ENCODE results near the gene TK1. TPM values are rescaled to one million over a fixed set of nuclear protein-coding genes. Genes with fewer than 3 reads are reported as not detected.

Gene TK1
- total and polyA plus RNA-seq, 11 donors, result 0.29 to 21.7 (median 1.2) TPM

- ATAC-seq, result no peak
- peak overlapping the region in 1 of 12 donors; percentile 87 for H3K4me3 ChIP-seq
- H3K27me3 ChIP-seq, result peaks cover 0 to 4% (median 0%) of the 10 kb centered on the region in 9 donors
- H3K27ac ChIP-seq, result peak overlapping the region in 1 of 12 donors; percentile 98
- 87 to 94% (median 90%) methylated on average over 5 to 9 of the region's 9 CpGs for WGBS, 4 donors
- H3K9me3 ChIP-seq, result no peaks in the 10 kb centered on the region
- H3K4me1 ChIP-seq, result peaks cover 0 to 78% (median 30%) of the 10 kb centered on the region in 12 donors
- H3K36me3 ChIP-seq, result peaks cover 0 to 25% (median 0%) of the 10 kb centered on the region in 9 donors
- intact Hi-C loops (cut with DNase I), result no loop called here
- DNase-seq, result no peak
- TF ChIP-seq CTCF (IDR thresholded peaks at IDR 0.05) (no peak), POLR2A (IDR thresholded peaks at IDR 0.05) (no peak)
These were observed 54.1 kb downstream of the TK1 start for GRCh38 chr17:78132767-78133178.

DNA sequence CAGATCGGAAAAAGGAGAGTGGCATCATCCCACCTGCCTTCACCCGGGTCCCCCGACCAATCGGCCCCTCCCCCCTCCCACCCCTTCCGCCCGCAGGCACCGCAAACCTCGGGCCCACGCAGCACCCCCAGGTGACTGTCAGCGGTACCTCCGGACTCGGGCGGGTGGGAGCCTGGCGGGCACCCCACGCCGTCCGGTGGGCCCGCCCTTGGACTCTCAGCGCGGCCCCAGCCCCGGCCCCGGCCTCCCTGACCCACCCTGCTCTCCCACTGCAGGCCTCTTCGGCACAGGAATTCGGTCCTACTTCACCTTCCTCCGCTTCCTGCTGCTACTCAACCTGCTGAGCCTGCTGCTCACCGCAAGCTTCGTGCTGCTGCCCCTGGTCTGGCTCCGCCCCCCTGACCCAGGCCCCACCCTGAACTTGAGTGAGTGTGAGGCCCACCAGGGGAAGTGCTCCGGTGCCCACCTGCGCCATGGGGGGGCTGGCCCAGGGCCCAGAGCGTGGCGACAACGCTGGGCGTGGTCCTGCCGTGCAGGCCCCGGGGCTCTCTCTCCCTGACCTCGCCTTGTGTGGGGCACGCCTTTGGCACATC, 54.7 kb downstream of the TK1 start:
- WGBS, 4 donors, result 37 to 57% (median 51%) methylated on average over 8 to 38 of the region's 38 CpGs
- ATAC-seq (no peak), DNase-seq (peak in 2 of 5 donors; percentile 25 to 59)
- TF ChIP-seq POLR2A (IDR thresholded peaks at IDR 0.05) (no peak), CTCF (IDR thresholded peaks at IDR 0.05) (no peak)
- Histone ChIP-seq H3K27ac (peak overlapping the region in 1 of 12 donors; percentile 98), H3K4me1 (peaks cover 0 to 78% (median 36%) of the 10 kb centered on the region in 12 donors), H3K9me3 (no peaks in the 10 kb centered on the region), H3K27me3 (peaks cover 0 to 4% (median 0%) of the 10 kb centered on the region in 9 donors), H3K36me3 (peaks cover 0 to 25% (median 0%) of the 10 kb centered on the region in 9 donors), H3K4me3 (peak overlapping the region in 10 of 12 donors; percentile 16 to 87 (median 36))
- intact Hi-C loops (cut with DNase I), result no loop called here

DNA sequence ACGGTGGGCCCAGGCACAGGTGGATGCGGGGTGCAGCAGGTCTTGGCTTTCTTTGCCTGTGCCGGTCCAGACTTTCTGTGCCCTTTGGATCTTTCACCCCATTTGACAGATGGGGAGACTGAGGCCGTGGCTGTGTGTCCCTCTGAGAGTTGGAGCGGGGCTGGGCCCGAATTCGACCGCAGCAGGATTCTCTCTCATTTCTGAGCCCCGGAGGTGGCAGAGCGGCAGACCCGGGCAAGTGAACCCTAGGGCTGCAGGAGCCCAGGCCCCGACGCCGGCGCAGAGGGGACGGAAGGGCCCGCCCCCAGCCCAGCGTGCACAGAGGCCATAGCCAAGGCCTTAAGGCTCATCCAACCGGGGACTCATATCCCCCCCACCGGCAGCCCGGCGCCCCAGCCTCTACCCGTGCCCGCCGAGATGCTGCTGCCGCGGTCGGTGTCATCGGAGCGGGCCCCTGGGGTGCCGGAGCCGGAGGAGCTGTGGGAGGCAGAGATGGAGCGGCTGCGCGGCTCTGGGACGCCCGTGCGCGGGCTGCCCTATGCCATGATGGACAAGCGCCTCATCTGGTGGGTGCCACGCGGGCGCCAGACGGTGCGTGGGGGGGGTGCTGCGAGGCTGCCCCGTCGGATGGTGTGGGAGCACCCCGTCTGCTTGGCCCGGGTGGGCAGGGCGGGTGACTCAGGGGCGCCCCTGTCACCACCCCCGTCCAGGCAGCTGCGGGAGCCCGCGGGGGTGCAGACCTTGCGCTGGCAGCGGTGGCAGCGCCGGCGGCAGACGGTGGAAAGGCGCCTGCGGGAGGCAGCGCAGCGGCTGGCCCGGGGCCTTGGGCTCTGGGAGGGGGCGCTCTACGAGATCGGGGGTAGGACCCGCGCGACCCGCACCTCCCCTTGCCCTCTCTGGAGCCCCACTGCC, 55.4 kb downstream of the TK1 start:
- Histone ChIP-seq H3K9me3 (no peaks in the 10 kb centered on the region), H3K36me3 (peaks cover 0 to 29% (median 0%) of the 10 kb centered on the region in 9 donors), H3K27ac (peak overlapping the region in 4 of 12 donors; percentile 23 to 98 (median 98)), H3K4me3 (peak overlapping the region in 10 of 12 donors; percentile 16 to 87 (median 36)), H3K4me1 (peaks cover 5 to 78% (median 44%) of the 10 kb centered on the region in 12 donors), H3K27me3 (peaks cover 0 to 4% (median 0%) of the 10 kb centered on the region in 9 donors)
- 26 to 51% (median 43%) methylated on average over 26 to 74 of the region's 74 CpGs for WGBS, 4 donors
- intact Hi-C loops (cut with DNase I), result no loop called here
- no peak for TF ChIP-seq CTCF (IDR thresholded peaks at IDR 0.05)
- no peak for TF ChIP-seq POLR2A (IDR thresholded peaks at IDR 0.05)
- ATAC-seq (no peak), DNase-seq (peak in 2 of 5 donors; percentile 31 to 66)

All from heart left ventricle (tissue), 16 donors.